BJ (cell line): ENCODE measurements around the gene TOM1L2. TPM values are rescaled to one million over a fixed set of nuclear protein-coding genes. Genes with fewer than 3 reads are reported as not detected.

Experiments
- CTCF ChIA-PET: fragments of 350-600 bp; formaldehyde crosslinking; extraction: SDS; loops from one replicate; lab custom pipeline; 2021; ENCODE audit warnings: antibody characterized with exemption, inconsistent platforms; lab: Yijun Ruan, JAX
- POLR2A ChIA-PET: fragments of 300-600 bp; sonication (Branson Sonifier 250); formaldehyde crosslinking; extraction: SDS; loops from one replicate; lab custom pipeline; 2021; ENCODE audit warnings: antibody characterized with exemption; lab: Charles Lee
- DNase-seq: peaks from one replicate; pipeline ENCODE4 v3.0.0-alpha.2; 2011; ENCODE audit warnings: low read depth
- H3K27me3 ChIP-seq: 2 replicates; pipeline ENCODE4 v1.6.0; 2011; ENCODE audit warnings: low read length; ENCODE audit not compliant: control insufficient read depth, insufficient read depth
- H3K36me3 ChIP-seq: 2 replicates; pipeline ENCODE4 v1.5.1; 2011; ENCODE audit warnings: low read length; ENCODE audit not compliant: control insufficient read depth, insufficient read depth
- H3K4me3 ChIP-seq: 2 replicates; pipeline ENCODE4 v1.5.1; 2011; ENCODE audit warnings: low read depth, mild to moderate bottlenecking, control low read depth, low read length
- polyA plus RNA-seq: library from polyadenylated mRNA; depleted of rRNA; stranded (reverse); fragments of >200 nt; gene quantifications from 2 replicates; pipeline ENCODE4 v1.2.3, GENCODE V29; 2011
- TF ChIP-seq, protein P1 (sequence below): IDR thresholded peaks from 2 replicates; pipeline ENCODE4 v1.5.1; 2011; ENCODE audit warnings: low read depth, mild to moderate bottlenecking, control low read depth, inconsistent platforms, low read length, moderate library complexity; ENCODE audit not compliant: insufficient read depth

Gene TOM1L2
- polyA plus RNA-seq, 1 experiment = 39.6 TPM

DNA sequence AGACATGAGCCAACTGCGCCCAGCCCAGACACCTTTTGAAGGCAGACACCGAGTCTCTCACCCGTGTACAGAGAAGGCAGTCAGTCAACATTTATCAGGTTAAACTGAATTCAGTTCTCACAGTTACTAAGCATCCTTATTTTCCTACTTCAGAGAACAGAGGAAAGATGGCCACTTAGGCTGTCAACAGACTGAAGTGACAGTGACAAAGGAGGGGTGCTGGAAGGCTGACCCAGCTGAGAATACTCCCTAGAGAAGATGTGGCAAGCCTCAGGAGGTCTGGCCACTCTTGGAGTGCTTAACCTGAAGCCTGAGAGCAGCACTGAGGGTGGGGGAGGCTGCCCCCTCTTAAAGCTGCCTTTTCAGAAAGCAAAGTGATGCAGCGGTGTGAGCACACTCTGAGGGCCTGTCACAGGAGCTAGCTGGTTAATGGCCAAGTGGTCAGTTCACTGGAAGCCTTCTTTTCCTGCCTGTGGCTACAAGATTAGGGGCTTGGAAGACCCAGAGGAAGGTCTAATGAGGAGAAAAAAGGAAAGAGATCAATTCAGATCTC, 84.4 kb downstream of the TOM1L2 start:
- peaks cover 10% of the 10 kb centered on the region for H3K36me3 ChIP-seq
- ChIA-PET CTCF (interaction anchor here (0.8 to 4.5 kb wide), 4 partner anchors 8 to 146 kb away, joined by 3 to 88 read pairs (median 14); no protein-coding TSS in a partner anchor), POLR2A (interaction anchor here (0.6 kb wide), 1 partner anchor 282 kb away, joined by 5 read pairs; no protein-coding TSS in a partner anchor)
- DNase-seq = no peak
- TF ChIP-seq, protein P1, sequence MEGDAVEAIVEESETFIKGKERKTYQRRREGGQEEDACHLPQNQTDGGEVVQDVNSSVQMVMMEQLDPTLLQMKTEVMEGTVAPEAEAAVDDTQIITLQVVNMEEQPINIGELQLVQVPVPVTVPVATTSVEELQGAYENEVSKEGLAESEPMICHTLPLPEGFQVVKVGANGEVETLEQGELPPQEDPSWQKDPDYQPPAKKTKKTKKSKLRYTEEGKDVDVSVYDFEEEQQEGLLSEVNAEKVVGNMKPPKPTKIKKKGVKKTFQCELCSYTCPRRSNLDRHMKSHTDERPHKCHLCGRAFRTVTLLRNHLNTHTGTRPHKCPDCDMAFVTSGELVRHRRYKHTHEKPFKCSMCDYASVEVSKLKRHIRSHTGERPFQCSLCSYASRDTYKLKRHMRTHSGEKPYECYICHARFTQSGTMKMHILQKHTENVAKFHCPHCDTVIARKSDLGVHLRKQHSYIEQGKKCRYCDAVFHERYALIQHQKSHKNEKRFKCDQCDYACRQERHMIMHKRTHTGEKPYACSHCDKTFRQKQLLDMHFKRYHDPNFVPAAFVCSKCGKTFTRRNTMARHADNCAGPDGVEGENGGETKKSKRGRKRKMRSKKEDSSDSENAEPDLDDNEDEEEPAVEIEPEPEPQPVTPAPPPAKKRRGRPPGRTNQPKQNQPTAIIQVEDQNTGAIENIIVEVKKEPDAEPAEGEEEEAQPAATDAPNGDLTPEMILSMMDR = no peak
- no peaks in the 10 kb centered on the region for H3K27me3 ChIP-seq
- H3K4me3 ChIP-seq = no peak overlapping the region

DNA sequence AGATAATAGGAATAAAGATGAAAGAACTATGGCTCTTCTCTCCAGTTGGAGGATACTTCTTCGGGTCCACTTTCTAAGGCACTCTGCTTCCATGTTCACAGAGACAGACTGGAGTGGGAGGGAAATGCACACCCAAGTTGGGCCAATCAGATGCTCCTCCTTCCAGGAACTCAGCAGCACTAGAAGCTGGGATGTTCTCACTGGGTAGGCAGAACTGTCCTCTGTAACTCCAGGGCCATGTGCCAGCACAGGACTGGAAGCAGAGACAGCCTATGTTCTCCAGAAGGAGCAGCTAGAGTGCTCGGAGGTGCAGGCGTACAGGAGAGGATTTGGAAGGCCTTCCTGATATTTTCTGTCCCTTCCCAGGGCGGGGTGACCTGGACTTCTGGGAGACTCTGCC, 85.5 kb downstream of the TOM1L2 start:
- peaks cover 16% of the 10 kb centered on the region for H3K36me3 ChIP-seq
- no peak overlapping the region for H3K4me3 ChIP-seq
- CTCF ChIA-PET = interaction anchor here (0.8 to 3.7 kb wide), 4 partner anchors 14 to 147 kb away, joined by 3 to 24 read pairs (median 5); no protein-coding TSS in a partner anchor
- TF ChIP-seq, protein P1 = no peak
- POLR2A ChIA-PET = no interaction called here
- no peak for DNase-seq
- no peaks in the 10 kb centered on the region for H3K27me3 ChIP-seq

DNA sequence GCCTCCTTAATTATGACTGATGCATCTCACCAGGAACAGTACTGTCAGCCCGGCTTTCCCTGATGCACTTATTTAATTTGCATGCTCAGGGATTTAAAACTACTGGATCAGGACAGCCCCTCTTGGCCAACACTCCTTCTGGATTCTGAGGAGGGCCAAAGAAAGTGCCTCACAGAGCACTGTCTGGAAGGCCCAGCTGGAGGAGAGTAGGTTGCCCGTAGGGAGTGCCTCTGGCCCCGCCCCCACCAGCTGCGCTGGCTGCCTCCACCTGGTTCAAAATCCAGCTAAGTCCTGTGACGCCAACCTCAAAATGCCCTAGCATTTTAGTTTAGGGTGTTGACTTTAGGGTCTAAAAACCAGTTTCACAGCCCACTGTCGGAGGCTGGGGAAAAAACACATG, 86.0 kb downstream of the TOM1L2 start:
- POLR2A ChIA-PET = no interaction called here
- no peaks in the 10 kb centered on the region for H3K27me3 ChIP-seq
- no peak overlapping the region for H3K4me3 ChIP-seq
- DNase-seq = no peak
- CTCF ChIA-PET = interaction anchor here (1.1 to 3.7 kb wide), 3 partner anchors 14 to 148 kb away, joined by 3 to 24 read pairs (median 7); no protein-coding TSS in a partner anchor
- peaks cover 18% of the 10 kb centered on the region for H3K36me3 ChIP-seq
- TF ChIP-seq, protein P1 = no peak

DNA sequence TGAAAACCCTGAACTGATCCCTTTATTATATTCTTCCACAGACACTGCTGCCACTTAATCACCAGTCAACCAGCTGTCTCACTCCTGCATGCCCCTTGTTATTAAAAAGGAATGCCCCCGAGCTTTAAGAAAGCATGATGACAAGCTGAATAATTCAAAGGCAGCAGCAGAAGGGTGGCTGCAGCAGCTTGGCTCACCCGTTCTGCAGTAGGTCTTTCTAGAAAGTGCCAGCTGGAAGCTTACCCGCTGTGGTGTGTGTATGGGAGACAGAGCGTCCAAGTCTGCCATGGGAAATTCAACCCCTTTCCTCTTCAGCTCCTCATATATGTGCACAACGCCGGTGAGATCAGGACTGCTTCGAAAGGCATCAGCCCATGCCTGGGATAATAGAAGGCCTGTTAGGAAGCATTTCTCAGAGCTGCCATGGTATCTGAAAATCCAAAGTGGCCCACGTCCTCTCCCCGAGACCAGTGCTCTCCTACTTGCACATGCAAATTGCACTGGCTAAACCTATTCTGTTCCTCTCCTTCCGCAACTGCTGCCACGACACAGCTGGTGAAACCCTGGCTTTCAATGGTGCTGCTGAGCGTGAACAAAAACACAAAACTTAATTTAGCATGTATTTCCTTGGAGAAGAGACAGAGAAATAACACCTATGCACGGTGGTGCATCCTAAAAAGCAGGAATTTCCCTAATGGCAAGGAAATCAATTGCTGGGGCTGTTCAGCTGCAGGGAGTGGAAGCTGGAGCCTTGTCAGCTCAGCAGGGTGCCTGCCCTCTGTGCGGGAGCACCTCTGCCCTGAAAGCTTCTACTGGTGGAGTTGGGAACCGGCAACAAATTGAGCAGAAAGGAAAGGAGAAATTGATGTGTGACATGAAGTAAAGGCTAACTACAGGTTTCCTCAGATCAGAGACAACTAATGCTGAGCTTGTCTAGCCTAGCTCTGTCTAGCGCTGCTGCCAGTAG, 87.5 kb downstream of the TOM1L2 start:
- CTCF ChIA-PET = interaction anchor here (0.7 to 2.7 kb wide), 6 partner anchors 11 to 149 kb away, joined by 3 to 11 read pairs (median 3); no protein-coding TSS in a partner anchor
- Histone ChIP-seq H3K27me3 (no peaks in the 10 kb centered on the region), H3K36me3 (peaks cover 23% of the 10 kb centered on the region), H3K4me3 (no peak overlapping the region)
- no peak for DNase-seq
- POLR2A ChIA-PET = interaction anchor here (0.6 kb wide), 1 partner anchor 60 kb away, joined by 7 read pairs; no protein-coding TSS in a partner anchor
- TF ChIP-seq, protein P1 = no peak

DNA sequence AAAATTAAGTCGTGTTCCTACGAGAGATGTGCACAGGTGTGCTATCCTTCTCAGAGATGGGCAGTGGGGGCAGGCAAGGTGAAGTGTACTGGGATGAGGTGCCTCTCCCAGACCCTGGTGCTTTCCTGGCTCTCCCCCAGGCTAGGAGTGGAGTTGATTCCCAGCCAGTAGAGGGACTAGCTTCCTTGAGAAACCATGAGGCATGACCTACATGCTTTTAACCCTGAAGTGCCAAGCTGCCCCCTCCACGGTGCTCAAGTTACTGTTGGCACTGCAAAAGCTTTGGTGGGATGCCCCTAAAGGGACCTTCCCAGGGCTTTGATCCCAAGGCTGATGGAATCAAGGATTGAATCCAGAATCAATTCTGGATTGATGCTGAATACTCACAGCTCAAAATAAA, 88.4 kb downstream of the TOM1L2 start:
- ChIA-PET POLR2A (no interaction called here), CTCF (interaction anchor here (0.8 to 2.7 kb wide), 4 partner anchors 10 to 150 kb away, joined by 3 to 11 read pairs (median 4); no protein-coding TSS in a partner anchor)
- peaks cover 25% of the 10 kb centered on the region for H3K36me3 ChIP-seq
- H3K4me3 ChIP-seq = no peak overlapping the region
- TF ChIP-seq, protein P1 = no peak
- no peak for DNase-seq
- H3K27me3 ChIP-seq = no peaks in the 10 kb centered on the region
